Testis (tissue), 3 donors: ENCODE data around the gene CYP1A1. TPM values are rescaled to one million over a fixed set of nuclear protein-coding genes. Genes with fewer than 3 reads are reported as not detected.
A peak's percentile ranks its signal among the peaks of the same experiment; 100 is the strongest.

ENCODE experiments used
- DNase-seq: peaks from one replicate; pipeline ENCODE4 v3.0.0-alpha.2; 2019
- H3K27ac ChIP-seq, 2 donors: fragments of 200-600 bp; sonication (generic); one replicate each; pipeline ENCODE4 v1.5.1; 2019
- H3K27me3 ChIP-seq: fragments of 200-600 bp; sonication (generic); one replicate; pipeline ENCODE4 v1.5.1; 2019
- H3K36me3 ChIP-seq: fragments of 200-600 bp; sonication (generic); one replicate; pipeline ENCODE4 v1.5.1; 2017; ENCODE audit warnings: low read depth; ENCODE audit errors: missing control alignments
- H3K4me1 ChIP-seq: fragments of 200-600 bp; sonication (generic); one replicate; pipeline ENCODE4 v1.5.1; 2019
- H3K4me3 ChIP-seq, 2 donors: fragments of 200-600 bp; sonication (generic); one replicate each; pipeline ENCODE4 v1.5.1; 2017 to 2019
- H3K9me3 ChIP-seq: fragments of 200-600 bp; sonication (generic); one replicate; pipeline ENCODE4 v1.5.1; 2017
- CTCF ChIP-seq, 3 experiments: fragments of 450-650 bp in 2 of 3; fragments of 200-600 bp in 1 of 3; sonication (generic) in 1 of 3; IDR thresholded peaks; one replicate each; pipeline ENCODE4 v1.5.1; 2016 to 2019; ENCODE audit warnings: antibody characterized with exemption in 3 of 3, mild to moderate bottlenecking in 2 of 3, moderate library complexity in 1 of 3
- POLR2A ChIP-seq: fragments of 450-650 bp; IDR thresholded peaks from one replicate; pipeline ENCODE4 v1.6.1; 2017; ENCODE audit warnings: antibody characterized with exemption, mild to moderate bottlenecking, moderate library complexity
- WGBS, 2 donors: methylation state at CpG; one replicate each; pipeline ENCODE4 v1.1.5; 2018; 5-methylcytosine and 5-hydroxymethylcytosine counted together
- intact Hi-C: fragments of 100-400 bp; cut with DNase I; formaldehyde crosslinking; loops from one replicate; pipeline ENCODE4 v1.15.1; 2023; ENCODE audit warnings: low total_unique reads
- polyA plus RNA-seq: library from polyadenylated mRNA; stranded (reverse); fragments of 350-450 nt; fragmentation: Illumina TruSeq; extraction: RNeasy Lipid Tissue Mini Kit (QIAGEN cat#74804); gene quantifications from one replicate; pipeline ENCODE4 v1.2.3, GENCODE V29; 2014; ENCODE audit warnings: low read depth, low replicate concordance; ENCODE audit not compliant: insufficient read depth
- total RNA-seq, 2 donors: library from RNA; depleted of rRNA; stranded (reverse); fragments of >200 nt; gene quantifications; one replicate each; pipeline ENCODE4 v1.2.3, GENCODE V29; 2016

Gene CYP1A1
- total and polyA plus RNA-seq, 3 donors from 2014 or later: 0.19 to 5.6 (median 0.31) TPM

- 74 to 79% methylated on average over 7 of the region's 7 CpGs for WGBS, 2 donors
- no peaks in the 10 kb centered on the region for H3K9me3 ChIP-seq
- H3K27me3 ChIP-seq: no peaks in the 10 kb centered on the region
- H3K4me1 ChIP-seq: peaks cover 10% of the 10 kb centered on the region
- DNase-seq: no peak
- no peak overlapping the region for H3K27ac ChIP-seq
- TF ChIP-seq POLR2A (no peak), CTCF (IDR thresholded peaks at IDR 0.05) (no peak)
- no peak overlapping the region for H3K4me3 ChIP-seq
- intact Hi-C loops: loop anchor here (5.0 kb wide), 2 partner anchors 132 to 397 kb away; no protein-coding TSS in a partner anchor
- no peaks in the 10 kb centered on the region for H3K36me3 ChIP-seq
Observed at GRCh38 chr15:74769463-74770025, 44.2 kb upstream of the CYP1A1 start.

DNA sequence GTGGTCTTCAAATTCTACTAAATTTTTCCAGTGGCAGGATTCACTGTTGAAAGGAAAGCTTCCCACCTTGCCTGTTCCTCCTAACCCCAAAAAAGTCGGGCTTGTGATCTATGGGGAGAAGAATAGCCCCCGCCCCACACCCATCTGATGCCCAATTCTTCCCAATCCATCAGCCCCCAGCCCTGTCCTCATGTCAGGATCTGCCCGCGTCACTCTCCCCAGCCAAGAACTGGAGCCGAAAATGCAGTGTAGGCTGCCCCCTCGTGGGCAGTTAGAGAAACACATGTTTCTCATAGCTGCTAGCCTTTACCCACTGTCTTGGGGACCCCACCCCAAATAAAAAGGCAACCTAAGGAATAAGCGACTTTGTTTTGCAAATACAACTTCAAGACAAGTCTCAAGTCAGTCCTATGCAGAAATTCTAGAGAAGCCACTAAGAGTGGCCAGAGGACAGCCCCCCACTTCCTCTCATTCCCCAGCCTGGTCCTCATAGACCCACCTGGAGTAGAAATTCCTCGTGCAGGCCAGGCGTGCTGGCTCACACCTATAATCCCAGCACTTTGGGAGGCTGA is 43.5 kb upstream of the CYP1A1 start:
- no peak overlapping the region for H3K27ac ChIP-seq
- WGBS, 2 donors: 5 to 6% methylated on average over 9 of the region's 9 CpGs
- no peaks in the 10 kb centered on the region for H3K27me3 ChIP-seq
- no peaks in the 10 kb centered on the region for H3K9me3 ChIP-seq
- peak; percentile 86 for DNase-seq
- intact Hi-C loops: loop anchor here (5.0 kb wide), 2 partner anchors 132 to 397 kb away; no protein-coding TSS in a partner anchor
- peaks cover 10% of the 10 kb centered on the region for H3K4me1 ChIP-seq
- H3K36me3 ChIP-seq: no peaks in the 10 kb centered on the region
- TF ChIP-seq CTCF (IDR thresholded peaks at IDR 0.05): peak; percentile 84 to 92 (median 87)
- no peak for TF ChIP-seq POLR2A
- H3K4me3 ChIP-seq: no peak overlapping the region

DNA sequence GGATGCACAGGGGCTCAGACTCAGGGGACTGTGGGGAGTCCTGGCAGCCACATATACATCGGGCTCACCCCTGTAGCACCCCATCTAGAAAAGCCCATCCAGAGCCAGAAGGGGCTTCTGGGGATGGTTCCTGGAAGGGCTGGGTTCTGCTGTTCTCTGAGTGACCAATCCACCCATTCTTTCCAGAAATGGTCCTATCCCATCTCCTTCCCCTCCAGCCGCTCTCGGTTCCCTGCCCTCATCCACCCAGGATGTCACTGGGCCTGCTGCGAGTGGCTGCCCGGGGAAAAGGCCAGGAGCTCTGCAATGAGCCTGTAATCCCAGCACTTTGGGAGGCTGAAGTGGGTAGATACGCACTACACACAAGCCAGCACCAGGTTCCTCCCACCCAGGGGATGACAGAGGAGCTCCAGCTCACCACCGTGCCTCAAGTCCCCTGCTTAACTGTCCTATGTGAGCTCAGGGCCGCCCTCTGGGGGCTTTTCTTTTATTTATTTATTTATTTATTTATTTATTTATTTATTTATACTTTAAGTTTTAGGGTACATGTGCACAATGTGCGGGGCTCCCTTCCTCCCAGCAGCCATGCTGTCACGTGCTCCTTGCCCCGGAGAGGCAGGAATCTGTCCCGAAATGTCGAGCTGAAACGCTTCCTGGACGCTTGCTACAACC is 42.9 kb upstream of the CYP1A1 start:
- no peak for DNase-seq
- 27 to 33% methylated on average over 14 to 15 of the region's 15 CpGs for WGBS, 2 donors
- no peaks in the 10 kb centered on the region for H3K27me3 ChIP-seq
- H3K36me3 ChIP-seq: no peaks in the 10 kb centered on the region
- H3K4me1 ChIP-seq: peaks cover 10% of the 10 kb centered on the region
- intact Hi-C loops: loop anchor here (5.0 kb wide), 2 partner anchors 131 to 396 kb away; no protein-coding TSS in a partner anchor
- no peak overlapping the region for H3K27ac ChIP-seq
- no peaks in the 10 kb centered on the region for H3K9me3 ChIP-seq
- TF ChIP-seq CTCF (IDR thresholded peaks at IDR 0.05) (no peak), POLR2A (no peak)
- H3K4me3 ChIP-seq: no peak overlapping the region

DNA sequence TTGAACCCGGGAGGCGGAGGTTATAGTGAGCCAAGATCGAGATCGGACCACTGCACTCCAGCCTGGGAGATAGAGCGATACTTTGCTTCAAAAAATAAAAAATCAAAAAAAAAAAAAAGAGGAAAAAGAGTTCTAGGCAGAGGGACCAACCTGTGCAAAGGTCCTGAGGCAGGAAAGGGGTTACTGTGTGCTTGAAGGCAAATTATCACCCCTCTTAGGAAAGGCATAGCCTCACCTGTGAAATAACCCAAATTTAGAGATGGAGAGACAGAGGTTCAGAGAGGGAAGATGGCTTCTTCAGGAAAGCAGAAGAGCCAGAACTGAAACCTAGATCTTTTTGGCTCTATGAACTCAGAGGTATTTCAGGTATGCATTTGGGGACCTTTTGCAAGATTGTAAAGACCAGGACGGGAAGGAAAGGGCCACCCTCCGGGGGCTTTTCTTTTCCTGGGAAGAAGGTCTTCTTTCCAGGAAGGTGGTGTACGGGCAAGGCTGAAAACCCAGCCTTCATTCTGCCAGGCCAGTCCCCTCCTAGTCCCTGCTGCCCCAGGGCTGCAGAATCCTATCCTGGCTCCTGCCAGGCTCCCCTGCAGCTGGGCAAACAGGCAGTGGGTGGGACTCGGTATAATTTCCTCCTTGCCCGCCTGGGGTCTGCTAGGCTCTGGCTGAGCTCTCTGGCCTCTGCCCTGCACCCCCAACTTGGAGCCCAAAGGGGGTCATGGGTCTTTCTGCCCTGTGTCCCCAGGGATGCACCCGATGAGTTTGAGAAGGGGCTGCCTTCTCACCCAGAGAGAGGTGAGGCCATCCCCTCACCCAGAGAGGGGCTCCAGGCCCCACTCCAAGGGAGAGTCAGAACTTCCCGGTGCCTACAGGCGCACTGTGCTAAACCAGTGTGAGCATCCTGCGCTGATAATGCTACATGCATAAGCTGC is 42.1 kb upstream of the CYP1A1 start:
- intact Hi-C loops: loop anchor here (5.0 kb wide), 2 partner anchors 130 to 395 kb away; no protein-coding TSS in a partner anchor
- H3K27me3 ChIP-seq: no peaks in the 10 kb centered on the region
- H3K4me1 ChIP-seq: peaks cover 10% of the 10 kb centered on the region
- H3K4me3 ChIP-seq: no peak overlapping the region
- no peak for DNase-seq
- H3K9me3 ChIP-seq: no peaks in the 10 kb centered on the region
- TF ChIP-seq CTCF (IDR thresholded peaks at IDR 0.05) (no peak), POLR2A (no peak)
- H3K36me3 ChIP-seq: no peaks in the 10 kb centered on the region
- no peak overlapping the region for H3K27ac ChIP-seq
- 91 to 97% methylated on average over 6 to 14 of the region's 14 CpGs for WGBS, 2 donors
